H1 (cell line): ENCODE measurements around the gene CARM1. TPM values are rescaled to one million over a fixed set of nuclear protein-coding genes. Genes with fewer than 3 reads are reported as not detected.

Experiments used
- CHD1 ChIP-seq: IDR thresholded peaks from 2 replicates; pipeline ENCODE4 v1.6.1; 2012; ENCODE audit warnings: low read depth, low read length, improper control_type of control experiment
- CHD7 ChIP-seq: fragments of 300-600 bp; sonication (generic); IDR thresholded peaks from 2 replicates; pipeline ENCODE4 v1.7.1; 2012; ENCODE audit warnings: low read length, moderate library complexity, mild to moderate bottlenecking, inconsistent platforms; ENCODE audit not compliant: insufficient replicate concordance
- HDAC2 ChIP-seq, 2 experiments: fragments of 300-600 bp in 1 of 2; sonication (generic) in 1 of 2; IDR thresholded peaks; 2 replicates each; pipeline ENCODE4 v1.6.1; 2011 to 2012; ENCODE audit warnings: low read depth in 2 of 2, low read length in 2 of 2, mild to moderate bottlenecking in 2 of 2, moderate library complexity in 2 of 2, borderline replicate concordance in 1 of 2, inconsistent platforms in 1 of 2
- SAP30 ChIP-seq: fragments of 300-600 bp; sonication (generic); IDR thresholded peaks from 2 replicates; pipeline ENCODE4 v1.7.1; 2012; ENCODE audit warnings: low read length, moderate library complexity, mild to moderate bottlenecking, inconsistent platforms; ENCODE audit not compliant: insufficient read depth, insufficient replicate concordance
- SP4 ChIP-seq: IDR thresholded peaks from 2 replicates; pipeline ENCODE4 v1.6.1; 2012; ENCODE audit warnings: low read length, inconsistent platforms
- SUZ12 ChIP-seq: fragments of 200-600 bp; sonication (generic); IDR thresholded peaks from 2 replicates; pipeline ENCODE4 v1.6.1; 2012; ENCODE audit warnings: mild to moderate bottlenecking, inconsistent platforms, low read length, moderate library complexity, mixed read lengths
- polyA plus RNA-seq, 7 experiments: library from polyadenylated mRNA; depleted of rRNA in 3 of 7; stranded (reverse) in 5 of 7; unstranded in 2 of 7; fragments of >200 nt in 5 of 7; fragments of 200-250 nt in 2 of 7; gene quantifications; 1 replicate in 5 of 7; 2 replicates in 1 of 7; 4 replicates in 1 of 7; pipeline versions ENCODE4 v1.2.1 to v1.2.3, GENCODE V29; 2011 to 2013; ENCODE audit warnings: missing spikeins in 2 of 7, mixed read lengths in 2 of 7
- total RNA-seq: library from RNA; stranded (reverse); fragmentation: NEBNext Ultra II Directional; extraction: Animal tissue kit (Norgen Biotek cat#: 25700); gene quantifications from 2 replicates; pipeline ENCODE4 v1.2.1, GENCODE V29; 2021

CARM1 gene
- total and polyA plus RNA-seq, 2 of the 8 experiments (the other 6 are each of a cell fraction or from before 2014, with no cell fraction given), result 134 to 164 TPM

GRCh38 chr19:10928563-10929401, 57.4 kb downstream of the CARM1 start, which contains the start of the genes TIMM29 and YIPF2 (continued):
- no peak for TF ChIP-seq SAP30
- peak in 1 of 2 experiments; percentile 77; a peak in 1 of 4 replicates for TF ChIP-seq HDAC2 (IDR thresholded peaks at IDR 0.05; ENCODE audit: borderline replicate concordance in 1 of 2, low read depth in 2 of 2, low read length in 2 of 2)
- no peak for TF ChIP-seq CHD1
- peak; percentile 91; the same call in 1 of the 2 replicates for TF ChIP-seq SP4
- TF ChIP-seq SUZ12, result no peak
- TF ChIP-seq CHD7, result no peak
